SHP77 (cell line): ENCODE measurements around the gene NMS.

ENCODE experiments used
- DNase-seq, 2 experiments: peaks; one replicate each; lab custom pipeline; 2025; lab: John Stamatoyannopoulos, UW

NMS gene

DNA sequence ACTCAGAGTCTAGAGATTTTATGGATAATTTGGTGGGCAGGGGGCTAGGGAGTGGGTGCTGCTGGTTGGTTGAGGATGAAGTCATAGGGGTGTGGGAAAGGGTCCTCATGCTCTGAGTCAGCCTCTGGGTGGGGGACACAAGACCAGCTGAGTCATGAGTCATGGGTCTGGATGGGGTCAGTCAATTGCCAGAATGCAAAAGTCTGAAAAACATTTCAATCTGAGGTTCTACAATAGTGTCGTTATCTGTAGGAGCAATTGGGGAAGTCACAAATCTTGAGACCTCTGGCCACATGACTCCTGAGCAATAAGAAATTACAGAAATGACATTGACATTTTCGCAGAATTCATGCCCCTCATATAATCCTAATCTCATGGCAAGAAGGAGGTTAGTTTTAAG is 15.1 kb downstream of the NMS start:
- DNase-seq = no peak

GRCh38 chr2:100494712-100495111 is 24.4 kb downstream of the NMS start:
- DNase-seq = no peak

DNA sequence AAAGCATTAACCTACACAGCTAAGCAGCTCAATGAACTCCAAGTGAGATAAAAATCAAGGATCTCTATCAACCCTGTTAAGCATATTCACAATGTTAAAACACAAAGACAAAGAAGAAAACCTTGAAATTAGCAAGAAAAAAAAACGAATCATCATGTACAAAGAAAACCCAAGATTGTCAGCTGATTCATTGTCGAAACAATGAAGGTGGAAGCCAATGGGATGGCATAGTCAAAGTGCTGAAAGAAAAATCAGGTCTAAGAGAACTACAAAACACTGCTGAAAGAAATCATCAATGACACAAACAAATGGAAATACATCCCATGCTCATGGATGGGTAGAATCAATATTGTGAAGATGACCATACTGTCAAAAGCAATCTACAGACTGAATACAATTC is 32.5 kb downstream of the NMS start:
- no peak for DNase-seq

DNA sequence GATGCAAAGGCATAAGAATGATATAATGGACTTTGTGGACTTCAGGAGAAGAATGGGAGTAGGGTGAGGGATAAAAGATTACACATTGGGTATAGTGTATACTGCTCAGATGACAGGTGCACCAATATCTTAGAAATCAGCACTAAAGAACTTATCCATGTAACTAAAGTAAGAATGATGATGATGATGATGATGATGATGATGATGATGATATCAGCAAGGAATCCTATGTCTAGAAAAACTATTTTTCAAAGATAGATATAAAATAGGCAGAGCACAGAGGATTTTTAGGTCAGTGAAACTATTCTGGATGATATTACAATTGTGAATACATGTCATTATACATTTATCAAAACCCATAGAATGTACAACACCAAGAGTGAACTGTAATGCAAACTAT is 34.3 kb downstream of the NMS start:
- no peak for DNase-seq

DNA sequence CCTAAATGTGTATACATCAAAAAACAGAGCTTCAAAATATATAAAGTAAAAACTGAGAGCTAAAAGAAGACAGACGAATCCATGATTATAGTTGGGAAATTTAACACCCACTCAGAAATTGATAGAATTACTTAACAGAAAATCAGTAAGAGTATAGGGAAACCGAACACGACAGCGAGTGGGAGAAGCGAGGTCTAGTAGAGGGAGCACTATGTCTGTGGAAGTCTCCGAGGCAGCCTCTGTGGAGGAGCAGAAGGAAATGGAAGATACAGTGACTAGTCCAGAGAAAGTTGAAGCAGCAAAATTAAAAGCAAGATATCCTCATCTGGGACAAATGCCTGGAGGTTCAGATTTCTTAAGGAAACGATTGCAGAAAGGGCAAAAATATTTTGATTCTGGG is 38.8 kb downstream of the NMS start:
- no peak for DNase-seq

DNA sequence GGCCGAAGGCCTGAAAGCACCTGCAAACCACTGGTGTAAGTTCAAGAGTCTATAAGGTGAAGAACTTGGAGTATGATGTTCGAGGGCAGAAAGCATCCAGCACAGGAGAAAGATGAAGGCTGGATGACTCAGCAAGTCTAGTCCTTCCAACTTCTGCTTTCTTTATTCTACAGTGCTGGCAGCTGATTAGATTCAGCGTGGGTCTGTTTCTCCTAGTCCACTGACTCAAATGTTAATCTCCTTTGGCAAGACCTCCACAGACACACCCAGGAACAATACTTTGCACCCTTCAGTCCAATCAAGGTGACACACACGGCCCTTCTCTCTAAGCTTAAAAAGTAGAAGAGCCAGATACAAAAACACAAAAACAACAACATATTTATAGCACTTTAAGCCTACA is 43.4 kb downstream of the NMS start:
- DNase-seq = no peak

- DNase-seq = no peak
Measured at GRCh38 chr2:100517556-100517955, 47.3 kb downstream of the NMS start.

DNA sequence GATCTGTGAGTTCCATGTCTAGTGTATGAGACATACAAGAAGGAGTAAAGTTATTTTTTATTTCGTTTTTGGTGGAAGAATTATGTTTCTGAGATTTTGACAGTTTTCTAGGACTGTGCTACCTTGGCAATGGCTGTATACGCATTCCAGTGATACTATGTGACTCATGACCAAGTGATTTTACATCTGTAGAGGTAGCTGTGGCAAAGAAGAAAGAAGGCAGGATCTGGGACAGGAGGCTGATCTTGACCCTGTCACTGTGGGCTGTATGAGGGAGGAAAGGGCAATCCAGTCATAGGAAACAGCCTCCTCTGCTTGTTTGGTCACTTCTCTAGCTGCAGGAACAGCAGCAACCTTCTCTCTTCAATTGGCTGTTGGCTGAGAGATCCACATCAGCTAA is 48.5 kb downstream of the NMS start:
- no peak for DNase-seq

DNA sequence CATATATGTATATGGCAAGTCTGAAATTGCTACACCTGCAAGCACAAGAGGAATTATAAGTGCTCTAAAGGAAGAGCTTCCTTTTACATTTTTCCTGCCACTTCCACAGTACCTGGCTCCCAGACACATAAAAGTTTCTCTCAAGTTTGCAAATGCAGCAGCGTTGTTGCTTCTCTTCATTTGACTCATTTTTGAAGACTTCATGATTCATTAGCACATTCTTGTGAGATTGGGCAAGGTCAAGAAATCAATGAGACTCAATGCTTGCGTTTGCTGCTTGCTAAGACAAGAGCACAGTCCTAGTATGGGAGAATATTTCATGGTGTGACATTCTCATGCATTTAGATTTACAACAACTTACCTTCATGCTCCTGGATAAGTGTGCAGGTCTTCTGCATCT is 49.9 kb downstream of the NMS start:
- DNase-seq = no peak

GRCh38 chr2:100522430-100522829 is 52.1 kb downstream of the NMS start:
- DNase-seq = no peak

GRCh38 chr2:100524331-100524730 is 54.0 kb downstream of the NMS start:
- DNase-seq = no peak

- no peak for DNase-seq
Measured at GRCh38 chr2:100526868-100527267, 56.6 kb downstream of the NMS start.

GRCh38 chr2:100527440-100528015 is 57.2 kb downstream of the NMS start:
- DNase-seq = no peak

DNA sequence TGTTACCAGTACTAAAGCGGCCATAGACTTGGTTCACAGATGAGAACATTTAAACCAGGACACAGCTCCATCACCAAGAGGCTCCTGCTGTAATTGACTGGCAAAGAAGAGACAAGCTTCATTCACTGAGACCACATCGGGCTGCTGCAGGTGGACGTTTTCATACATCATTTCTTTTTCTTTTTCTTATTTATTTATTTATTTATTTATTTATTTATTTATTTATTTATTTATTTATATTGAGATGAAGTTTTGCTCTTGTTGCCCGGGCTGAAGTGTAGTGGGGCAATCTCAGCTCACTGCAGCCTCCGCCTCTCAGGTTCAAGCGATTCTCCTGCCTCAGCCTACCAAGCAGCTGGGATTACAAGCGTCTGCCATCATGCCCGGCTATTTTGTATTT is 58.9 kb downstream of the NMS start:
- no peak for DNase-seq

GRCh38 chr2:100529900-100530299 is 59.6 kb downstream of the NMS start:
- no peak for DNase-seq
